H7 (cell line): ENCODE results near the gene GTF2H4. TPM values are rescaled to one million over a fixed set of nuclear protein-coding genes. Genes with fewer than 3 reads are reported as not detected.
A peak's percentile ranks its signal among the peaks of the same experiment; 100 is the strongest.
"Not testable (repeated sequence)": the region's sequence is repeated elsewhere in the genome, so short reads cannot be mapped to it uniquely, and the experiment has no call there.

ENCODE experiments used
- DNase-seq: peaks from one replicate; pipeline ENCODE4 v3.0.0; 2012
- H3K27me3 ChIP-seq: 2 replicates; pipeline ENCODE4 v1.6.0; 2011; ENCODE audit warnings: mild to moderate bottlenecking, low read length; ENCODE audit not compliant: control insufficient read depth, insufficient read depth
- H3K36me3 ChIP-seq: replicated peaks from 2 replicates; pipeline ENCODE4 v1.5.1; 2011; ENCODE audit warnings: low read length; ENCODE audit not compliant: control insufficient read depth, insufficient read depth
- H3K4me3 ChIP-seq: 2 replicates; pipeline ENCODE4 v1.5.1; 2011; ENCODE audit warnings: low read depth, mild to moderate bottlenecking, control low read depth, low read length, moderate library complexity; ENCODE audit not compliant: insufficient read depth
- total RNA-seq: library from RNA; depleted of rRNA; stranded (reverse); fragments of >200 nt; shearing (Covaris generic); gene quantifications from 2 replicates; pipeline ENCODE4 v1.2.3, GENCODE V29; 2014

Gene GTF2H4
- total RNA-seq, 1 experiment from 2014 or later, result 30.9 TPM

- H3K36me3 ChIP-seq, result peaks cover 23% of the 10 kb centered on the region
Observed at GRCh38 chr6:30914854-30915590, 7.0 kb downstream of the GTF2H4 start.

GRCh38 chr6:30915591-30915946 is 7.6 kb downstream of the GTF2H4 start:
- Histone ChIP-seq H3K36me3 (peaks cover 20% of the 10 kb centered on the region), H3K27me3 (no peaks in the 10 kb centered on the region), H3K4me3 (no peak overlapping the region)
- DNase-seq, result peak; percentile 92

More at GRCh38 chr6:30914854-30915590, 7.0 kb downstream of the GTF2H4 start:
- no peaks in the 10 kb centered on the region for H3K27me3 ChIP-seq
- H3K4me3 ChIP-seq, result peak overlapping the region; percentile 62
- no peak for DNase-seq

GRCh38 chr6:30917041-30917440 is 9.0 kb downstream of the GTF2H4 start:
- H3K4me3 ChIP-seq, result no peak overlapping the region
- H3K36me3 ChIP-seq, result peaks cover 13% of the 10 kb centered on the region
- no peak for DNase-seq
- no peaks in the 10 kb centered on the region for H3K27me3 ChIP-seq

GRCh38 chr6:30917487-30917886 is 9.5 kb downstream of the GTF2H4 start:
- peaks cover 10% of the 10 kb centered on the region for H3K36me3 ChIP-seq
- no peak overlapping the region for H3K4me3 ChIP-seq
- no peak for DNase-seq
- no peaks in the 10 kb centered on the region for H3K27me3 ChIP-seq

- DNase-seq, result no peak
- Histone ChIP-seq H3K27me3 (no peaks in the 10 kb centered on the region), H3K36me3 (peaks cover 16% of the 10 kb centered on the region), H3K4me3 (no peak overlapping the region)
Observed at GRCh38 chr6:30918670-30919069, 10.7 kb downstream of the GTF2H4 start.

DNA sequence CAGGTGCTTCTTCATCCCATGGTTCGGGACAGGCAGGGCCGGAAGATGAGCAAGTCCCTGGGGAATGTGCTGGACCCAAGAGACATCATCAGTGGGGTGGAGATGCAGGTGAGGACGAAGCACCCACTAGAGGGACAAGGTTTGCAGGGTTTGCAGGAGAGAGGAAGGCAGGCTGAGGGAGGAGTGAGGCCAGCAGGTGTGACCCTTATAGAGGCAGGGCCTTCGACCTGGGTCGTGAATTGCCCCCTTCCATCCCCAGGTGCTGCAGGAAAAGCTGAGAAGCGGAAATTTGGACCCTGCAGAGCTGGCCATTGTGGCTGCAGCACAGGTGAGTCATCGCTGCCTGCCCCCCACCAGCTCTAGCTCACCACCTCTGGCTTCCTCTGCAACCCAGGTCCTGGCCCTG is 14.4 kb downstream of the GTF2H4 start:
- Histone ChIP-seq H3K27me3 (no peaks in the 10 kb centered on the region), H3K4me3 (no peak overlapping the region), H3K36me3 (peaks cover 16% of the 10 kb centered on the region)
- DNase-seq, result peak; percentile 61

- DNase-seq, H3K27me3 ChIP-seq, H3K4me3 ChIP-seq: not testable (repeated sequence)
- peaks cover 11% of the 10 kb centered on the region for H3K36me3 ChIP-seq
Observed at GRCh38 chr6:30924040-30924627, 16.1 kb downstream of the GTF2H4 start.

- peaks cover 11% of the 10 kb centered on the region for H3K36me3 ChIP-seq
- H3K4me3 ChIP-seq, result no peak overlapping the region
- no peak for DNase-seq
- H3K27me3 ChIP-seq, result no peaks in the 10 kb centered on the region
Observed at GRCh38 chr6:30926644-30927043, 18.6 kb downstream of the GTF2H4 start.

GRCh38 chr6:30927080-30927479 is 19.1 kb downstream of the GTF2H4 start:
- peaks cover 10% of the 10 kb centered on the region for H3K36me3 ChIP-seq
- not testable (repeated sequence) for H3K4me3 ChIP-seq, H3K27me3 ChIP-seq, DNase-seq

DNA sequence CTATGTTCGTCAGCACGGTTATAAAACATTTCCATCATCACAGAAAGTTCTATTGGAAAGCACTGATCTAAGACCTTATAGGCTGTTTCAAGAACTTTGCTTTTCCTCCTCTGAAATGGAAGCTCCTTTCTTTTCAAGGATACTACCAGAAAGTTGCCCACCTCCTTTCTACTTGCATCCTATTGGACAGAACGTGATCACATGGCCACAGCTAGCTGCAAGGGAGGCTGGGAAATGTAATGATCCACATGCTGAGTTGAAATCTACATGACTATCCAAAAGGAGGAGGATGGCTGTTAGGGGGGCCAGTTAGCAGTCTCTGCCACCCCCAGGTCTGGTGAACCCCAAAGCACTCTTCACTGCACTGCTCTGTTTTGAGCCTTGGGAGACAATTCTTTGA is 20.7 kb downstream of the GTF2H4 start:
- no peak overlapping the region for H3K4me3 ChIP-seq
- no peak for DNase-seq
- no peaks in the 10 kb centered on the region for H3K27me3 ChIP-seq
- H3K36me3 ChIP-seq, result peaks cover 3% of the 10 kb centered on the region

GRCh38 chr6:30930506-30930905 is 22.5 kb downstream of the GTF2H4 start:
- H3K27me3 ChIP-seq, result no peaks in the 10 kb centered on the region
- H3K4me3 ChIP-seq, result no peak overlapping the region
- no peak for DNase-seq
- peaks cover 3% of the 10 kb centered on the region for H3K36me3 ChIP-seq

DNA sequence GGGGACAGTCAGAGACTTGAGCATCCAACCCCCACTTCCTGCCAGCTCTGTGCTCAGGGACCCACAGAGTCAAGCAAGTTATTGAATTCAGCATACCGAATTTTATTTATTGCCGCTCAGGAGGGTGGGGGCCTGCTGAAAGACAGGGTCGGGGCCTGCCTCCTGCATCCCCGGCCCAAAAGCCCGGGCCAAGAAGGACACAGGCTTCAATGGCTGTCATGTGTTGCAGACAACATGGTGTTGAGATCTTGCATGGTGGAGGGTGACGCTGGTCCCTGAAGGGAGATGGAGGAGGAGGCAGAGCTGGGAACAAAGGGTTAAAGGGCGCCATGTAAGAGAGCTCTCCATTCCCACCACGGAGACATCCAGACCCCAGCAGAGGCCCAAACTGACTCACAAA is 23.3 kb downstream of the GTF2H4 start:
- no peak for DNase-seq

DNA sequence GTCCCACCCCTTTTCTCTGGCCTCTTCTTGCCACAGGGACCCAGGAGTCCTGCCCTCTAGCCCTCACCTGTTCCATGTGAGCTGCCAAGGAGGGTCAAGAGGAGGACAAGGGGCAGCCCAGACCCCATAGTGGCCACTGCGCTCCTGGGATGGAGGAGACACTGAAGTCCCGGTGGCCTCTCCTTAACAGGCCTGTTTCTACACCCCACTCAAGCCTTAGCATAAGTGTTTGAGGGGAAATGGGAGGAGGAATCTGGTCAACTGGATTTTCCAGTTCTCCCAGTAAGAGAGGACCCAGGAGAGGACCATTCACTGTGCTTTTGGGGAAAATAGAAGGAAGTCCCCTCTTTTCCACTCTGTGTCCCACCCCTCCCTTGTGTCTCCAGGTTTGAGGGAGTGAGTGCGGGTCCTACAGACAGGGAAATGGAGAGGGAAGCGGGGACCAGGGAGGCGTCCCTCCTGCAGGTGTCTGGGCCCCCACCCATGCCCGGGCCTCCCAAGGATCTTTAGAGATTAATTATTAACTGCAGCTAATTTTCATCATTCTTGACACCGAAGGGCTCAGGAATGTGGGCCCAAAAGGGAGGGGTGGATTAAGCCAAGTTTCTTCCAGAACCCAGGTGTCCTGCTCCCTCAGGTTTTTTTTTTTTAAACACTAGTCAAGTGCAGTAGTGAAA is 24.1 kb downstream of the GTF2H4 start, which contains the start of gene SFTA2:
TSS of gene SFTA2 (minus strand) at position 202 of the 677 bp plus-strand sequence. CDS start at position 128, 74 bp downstream.
- no peaks in the 10 kb centered on the region; the same call in 1 of the 2 replicates for H3K27me3 ChIP-seq
- no peak within 1 kb of the TSS for H3K4me3 ChIP-seq
- no peak for DNase-seq
- no peaks in the 10 kb centered on the region for H3K36me3 ChIP-seq

More for the DNA sequence above, 23.3 kb downstream of the GTF2H4 start:
- H3K4me3 ChIP-seq, result no peak overlapping the region
- H3K27me3 ChIP-seq, result no peaks in the 10 kb centered on the region
- H3K36me3 ChIP-seq, result peaks cover 3% of the 10 kb centered on the region; the same call in 1 of the 2 replicates

DNA sequence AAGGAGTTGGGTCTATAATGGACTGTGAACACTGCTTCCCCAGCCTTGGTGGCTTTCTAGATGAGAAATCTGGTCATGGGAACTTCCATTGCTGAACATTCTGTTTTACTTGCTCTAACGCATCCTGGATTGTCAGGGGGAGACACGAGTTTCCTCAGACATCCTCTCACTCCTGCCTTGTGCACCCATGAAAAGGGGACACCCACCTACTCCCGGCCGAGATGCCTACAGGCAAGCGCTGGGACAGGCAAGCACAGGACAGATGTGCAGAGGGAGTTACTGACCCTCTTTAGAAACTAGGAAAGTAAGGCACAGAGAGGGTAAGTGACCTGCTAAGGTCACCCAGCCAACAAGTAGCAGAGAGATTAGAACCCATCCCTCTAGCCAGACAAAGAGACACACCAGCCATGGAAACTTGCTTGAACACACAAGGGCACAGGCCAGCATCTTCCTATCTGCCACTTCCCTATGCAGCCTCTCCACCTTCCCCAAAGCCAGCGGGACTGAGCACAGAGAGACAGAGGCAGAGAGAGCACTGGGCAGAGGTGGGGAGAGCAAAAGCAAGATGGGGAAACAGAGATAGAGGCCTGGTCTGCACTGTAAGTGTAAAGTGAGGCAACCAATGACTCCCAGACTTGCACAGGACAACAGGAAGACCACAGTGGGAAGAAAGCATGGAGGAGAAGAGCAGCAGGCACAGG is 24.8 kb downstream of the GTF2H4 start:
- H3K36me3 ChIP-seq, result no peaks in the 10 kb centered on the region
- no peak overlapping the region for H3K4me3 ChIP-seq
- H3K27me3 ChIP-seq, result no peaks in the 10 kb centered on the region; the same call in 1 of the 2 replicates
- DNase-seq, result no peak
